ENCODE results near the gene TPSD1. TPM values are rescaled to one million over a fixed set of nuclear protein-coding genes. Genes with fewer than 3 reads are reported as not detected.
"Not testable (repeated sequence)": the region's sequence is repeated elsewhere in the genome, so short reads cannot be mapped to it uniquely, and the experiment has no call there.

Gene TPSD1
- total RNA-seq, 1 donor from 2014 or later = not detected

DNA sequence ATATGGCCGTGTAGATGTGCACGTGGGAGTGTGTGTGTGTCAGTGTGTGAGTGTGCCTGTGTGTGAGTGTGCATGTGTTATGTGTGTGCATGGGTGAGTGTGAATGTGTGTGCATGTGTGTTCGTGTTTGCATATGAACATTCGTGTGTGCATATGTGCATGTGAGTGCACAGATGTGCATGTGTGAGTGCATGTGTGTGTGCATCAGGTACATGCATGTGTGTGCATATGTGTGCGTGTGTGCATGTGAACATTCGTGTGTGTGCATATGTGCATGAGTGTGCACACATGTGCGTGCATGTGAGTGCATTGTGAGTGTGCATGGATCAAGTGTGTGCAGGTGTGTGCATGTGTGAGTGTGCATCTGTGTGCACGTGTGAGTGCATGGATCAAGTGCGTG, 17.9 kb upstream of the TPSD1 start:
- Mint-ChIP-seq H3K4me1 (no peaks in the 10 kb centered on the region), H3K9me3 (no peaks in the 10 kb centered on the region), H3K4me3 (no peak overlapping the region), H3K36me3 (ENCODE audit: low read depth) (no peaks in the 10 kb centered on the region), H3K27ac (no peak overlapping the region), H3K27me3 (no peaks in the 10 kb centered on the region)
- DNase-seq (no peak), ATAC-seq (ENCODE audit: low read depth) (no peak)
- intact Hi-C loops (cut with micrococcal nuclease) = no loop called here
- ChIA-PET POLR2A (no interaction called here), CTCF (no interaction called here)
- no peak for TF ChIP-seq CTCF (IDR thresholded peaks at IDR 0.05)

DNA sequence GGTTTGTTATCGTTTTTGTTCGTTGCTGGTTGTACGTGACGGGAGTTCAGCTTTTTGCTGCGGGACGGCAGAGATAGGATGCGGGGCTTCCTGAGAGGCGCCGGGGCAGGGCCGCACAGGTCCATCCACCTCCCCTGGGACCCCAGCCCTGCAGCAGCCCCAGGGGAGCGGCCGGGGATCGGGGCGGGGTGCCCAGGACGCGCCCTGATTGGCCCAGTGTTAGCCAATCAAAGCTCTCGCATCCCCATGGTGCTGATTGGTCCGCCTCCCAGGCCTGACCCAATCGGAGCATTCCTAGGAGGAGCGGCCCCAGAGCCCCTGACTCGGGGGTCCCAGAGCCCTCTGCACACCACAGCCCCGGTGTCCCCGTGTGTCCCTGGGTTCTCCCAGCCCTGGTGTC, 17.0 kb upstream of the TPSD1 start:
- POLR2A ChIA-PET; DNase-seq; H3K27ac Mint-ChIP-seq; CTCF ChIA-PET; H3K27me3 Mint-ChIP-seq; H3K36me3 Mint-ChIP-seq (ENCODE audit: low read depth); H3K4me1 Mint-ChIP-seq; H3K9me3 Mint-ChIP-seq; intact Hi-C loops (cut with micrococcal nuclease); H3K4me3 Mint-ChIP-seq; ATAC-seq (ENCODE audit: low read depth): not testable (repeated sequence)

DNA sequence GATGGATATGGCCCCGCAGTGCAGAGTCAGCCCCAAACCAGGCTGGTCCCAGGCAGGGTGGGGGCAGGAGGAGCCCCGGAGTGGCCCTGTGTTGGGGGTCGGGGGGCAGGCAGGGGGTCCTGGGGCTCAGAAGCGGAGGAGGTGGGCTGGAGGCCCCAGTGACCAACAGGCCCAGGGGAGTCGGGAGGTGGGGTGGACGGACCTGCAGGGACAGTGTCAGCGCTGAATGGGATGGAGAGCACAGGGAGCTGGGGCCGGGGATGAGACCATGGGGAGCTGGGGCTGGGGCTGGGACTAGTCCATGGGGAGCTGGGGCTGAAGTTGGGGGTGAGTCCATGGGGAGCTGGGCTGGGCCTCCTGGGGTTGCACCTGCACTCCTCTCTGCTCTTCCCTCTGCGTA, 16.3 kb upstream of the TPSD1 start:
- H3K27ac Mint-ChIP-seq; intact Hi-C loops (cut with micrococcal nuclease); H3K4me1 Mint-ChIP-seq; H3K36me3 Mint-ChIP-seq (ENCODE audit: low read depth); ATAC-seq (ENCODE audit: low read depth); H3K4me3 Mint-ChIP-seq; DNase-seq; H3K9me3 Mint-ChIP-seq; CTCF ChIA-PET; H3K27me3 Mint-ChIP-seq: not testable (repeated sequence)
- POLR2A ChIA-PET = interaction anchor here (0.6 kb wide), 1 partner anchor 167 kb away, joined by 3 read pairs; no protein-coding TSS in a partner anchor

DNA sequence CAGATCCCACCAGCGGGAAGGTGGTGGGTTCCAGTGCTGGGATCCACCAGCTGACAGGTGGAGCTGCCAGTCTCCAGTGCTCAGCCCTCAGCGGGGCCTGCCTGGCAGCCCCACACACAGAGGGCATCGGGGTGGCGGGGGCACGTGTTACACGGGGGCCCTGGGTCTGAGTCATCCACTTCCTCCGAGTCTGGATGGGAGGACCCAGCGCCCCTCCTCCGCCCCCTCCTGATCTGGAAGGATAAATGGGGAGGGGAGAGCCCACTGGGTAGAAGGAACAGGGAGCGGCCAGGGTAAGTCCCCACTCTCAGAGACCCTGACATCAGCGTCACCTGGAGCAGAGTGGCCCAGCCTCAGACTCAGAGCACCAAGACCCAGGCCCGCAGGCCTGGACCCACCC, 15.4 kb upstream of the TPSD1 start, which contains the start of gene TPSAB1:
TPSAB1 (plus strand) TSS at position 270 of the 400 bp plus-strand sequence. CDS start 234 bp downstream, outside the sequence.
- not testable (repeated sequence) for H3K27me3 Mint-ChIP-seq; ATAC-seq (ENCODE audit: low read depth)

DNA sequence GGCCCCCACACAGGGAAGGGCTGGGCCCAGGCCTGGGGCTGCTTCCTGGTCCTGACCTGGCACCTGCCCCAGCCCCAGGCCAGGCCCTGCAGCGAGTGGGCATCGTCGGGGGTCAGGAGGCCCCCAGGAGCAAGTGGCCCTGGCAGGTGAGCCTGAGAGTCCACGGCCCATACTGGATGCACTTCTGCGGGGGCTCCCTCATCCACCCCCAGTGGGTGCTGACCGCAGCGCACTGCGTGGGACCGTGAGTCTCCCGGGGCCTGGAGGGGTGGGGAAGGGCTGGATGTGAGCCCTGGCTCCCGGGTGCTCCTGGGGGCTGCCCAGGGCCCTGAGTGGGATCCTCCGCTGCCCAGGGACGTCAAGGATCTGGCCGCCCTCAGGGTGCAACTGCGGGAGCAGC, 14.8 kb upstream of the TPSD1 start:
- H3K9me3 Mint-ChIP-seq; CTCF ChIA-PET; H3K27me3 Mint-ChIP-seq; H3K27ac Mint-ChIP-seq; DNase-seq; intact Hi-C loops (cut with micrococcal nuclease); H3K36me3 Mint-ChIP-seq (ENCODE audit: low read depth); POLR2A ChIA-PET; H3K4me3 Mint-ChIP-seq; H3K4me1 Mint-ChIP-seq; ATAC-seq (ENCODE audit: low read depth): not testable (repeated sequence)

More for the DNA sequence above, 15.4 kb upstream of the TPSD1 start, which contains the start of gene TPSAB1:
- H3K4me3 Mint-ChIP-seq; intact Hi-C loops (cut with micrococcal nuclease); H3K9me3 Mint-ChIP-seq; H3K4me1 Mint-ChIP-seq; DNase-seq; POLR2A ChIA-PET; H3K36me3 Mint-ChIP-seq (ENCODE audit: low read depth); CTCF ChIA-PET; H3K27ac Mint-ChIP-seq: not testable (repeated sequence)

- H3K4me1 Mint-ChIP-seq; CTCF ChIA-PET; POLR2A ChIA-PET; H3K36me3 Mint-ChIP-seq (ENCODE audit: low read depth); H3K9me3 Mint-ChIP-seq; DNase-seq; ATAC-seq (ENCODE audit: low read depth); H3K27ac Mint-ChIP-seq; intact Hi-C loops (cut with micrococcal nuclease); H3K4me3 Mint-ChIP-seq; H3K27me3 Mint-ChIP-seq: not testable (repeated sequence)
Observed at GRCh38 chr16:1243363-1243762, 12.5 kb upstream of the TPSD1 start.

- DNase-seq; POLR2A ChIA-PET; H3K27me3 Mint-ChIP-seq; H3K9me3 Mint-ChIP-seq; ATAC-seq (ENCODE audit: low read depth); H3K36me3 Mint-ChIP-seq (ENCODE audit: low read depth); H3K4me1 Mint-ChIP-seq; CTCF ChIA-PET; intact Hi-C loops (cut with micrococcal nuclease); H3K27ac Mint-ChIP-seq; H3K4me3 Mint-ChIP-seq: not testable (repeated sequence)
Observed at GRCh38 chr16:1243907-1244850, 11.7 kb upstream of the TPSD1 start.

DNA sequence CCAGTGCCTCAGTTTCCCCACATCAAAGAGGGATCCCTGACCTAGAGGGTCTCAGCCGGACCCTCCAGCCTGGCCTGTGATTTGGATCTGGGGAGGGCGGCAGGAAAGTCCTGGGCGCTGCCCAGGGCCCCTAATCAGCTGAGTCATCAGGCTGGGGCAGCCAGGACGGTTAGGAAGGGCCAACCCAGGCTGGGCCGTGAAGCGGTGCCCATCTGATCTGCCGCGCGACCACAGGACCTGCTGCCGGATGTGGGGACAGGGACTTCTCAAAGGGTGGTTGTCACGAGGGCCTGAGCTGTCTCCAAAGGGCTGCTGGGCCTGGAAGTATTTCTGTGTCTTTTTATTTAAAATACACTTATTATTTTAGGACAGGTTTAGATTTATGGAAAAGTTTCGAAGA, 11.0 kb upstream of the TPSD1 start:
- no peaks in the 10 kb centered on the region for H3K4me1 Mint-ChIP-seq
- intact Hi-C loops (cut with micrococcal nuclease) = no loop called here
- ChIA-PET POLR2A (no interaction called here), CTCF (no interaction called here)
- ATAC-seq (ENCODE audit: low read depth) (no peak), DNase-seq (no peak)
- H3K4me3 Mint-ChIP-seq = no peak overlapping the region
- H3K27me3 Mint-ChIP-seq = peaks cover 3% of the 10 kb centered on the region
- no peak for TF ChIP-seq CTCF (IDR thresholded peaks at IDR 0.05)
- H3K9me3 Mint-ChIP-seq = no peaks in the 10 kb centered on the region
- no peaks in the 10 kb centered on the region for H3K36me3 Mint-ChIP-seq (ENCODE audit: low read depth)
- H3K27ac Mint-ChIP-seq = no peak overlapping the region
